IMR-90 (cell line): ENCODE data around the gene SNX7. TPM values are rescaled to one million over a fixed set of nuclear protein-coding genes. Genes with fewer than 3 reads are reported as not detected.
A peak's percentile ranks its signal among the peaks of the same experiment; 100 is the strongest.

Experiments
- ATAC-seq: fragments of 200-7000 bp; cut with Tn5 transposase; 2 replicates; pipeline ENCODE4 v1.9.1; 2020; ENCODE audit warnings: low read depth, mild to moderate bottlenecking, moderate library complexity
- BruUV-seq: library from RNA; stranded (reverse); fragments of 400-500 nt; replicated peaks from 2 replicates; lab custom pipeline; 2021; lab: Mats Ljungman, UMichigan
- CTCF ChIA-PET: fragments of 300-600 bp; formaldehyde crosslinking; extraction: SDS; loops from one replicate; lab custom pipeline; 2021; ENCODE audit warnings: antibody characterized with exemption; lab: Yijun Ruan, JAX
- POLR2A ChIA-PET: fragments of 300-600 bp; sonication (Branson Sonifier 250); formaldehyde crosslinking; loops from one replicate; lab custom pipeline; 2022; ENCODE audit warnings: antibody characterized with exemption; ENCODE audit not compliant: unreplicated experiment; lab: Charles Lee
- DNase-seq: peaks from one replicate; pipeline ENCODE4 v3.0.0; 2013
- H2AFZ ChIP-seq: replicated peaks from 2 replicates; pipeline ENCODE3; 2013; ENCODE audit warnings: low read length, mild to moderate bottlenecking; ENCODE audit not compliant: poor library complexity
- H2AK5ac ChIP-seq: 2 replicates; pipeline ENCODE4 v1.6.1; 2013; ENCODE audit warnings: low read depth, low read length, inconsistent platforms
- H2AK9ac ChIP-seq: replicated peaks from 2 replicates; pipeline ENCODE3; 2013; ENCODE audit warnings: mild to moderate bottlenecking, low read depth, low read length, moderate library complexity; ENCODE audit not compliant: poor library complexity
- H2BK120ac ChIP-seq: 2 replicates; pipeline ENCODE4 v1.6.1; 2013; ENCODE audit warnings: low read depth, low read length, inconsistent platforms
- H2BK15ac ChIP-seq: 3 replicates; pipeline ENCODE4 v1.6.1; 2013; ENCODE audit warnings: low read depth, low read length, inconsistent platforms
- H2BK20ac ChIP-seq: 2 replicates; pipeline ENCODE4 v1.6.1; 2013; ENCODE audit warnings: low read depth, mild to moderate bottlenecking, inconsistent platforms, low read length, moderate library complexity
- H2BK5ac ChIP-seq: 2 replicates; pipeline ENCODE4 v1.6.1; 2013; ENCODE audit warnings: mild to moderate bottlenecking, low read depth, low read length, inconsistent platforms; ENCODE audit not compliant: poor library complexity, severe bottlenecking
- H3K14ac ChIP-seq: replicated peaks from 2 replicates; pipeline ENCODE4 v1.6.1; 2013; ENCODE audit warnings: low read depth, low read length, inconsistent platforms
- H3K18ac ChIP-seq: 2 replicates; pipeline ENCODE4 v1.6.1; 2013; ENCODE audit warnings: low read depth, low read length, control low read depth
- H3K23ac ChIP-seq: 2 replicates; pipeline ENCODE4 v1.6.1; 2013; ENCODE audit warnings: low read depth, low read length, inconsistent platforms
- H3K27ac ChIP-seq: 2 replicates; pipeline ENCODE4 v1.5.1; 2013; ENCODE audit warnings: mild to moderate bottlenecking, control low read depth, low read length; ENCODE audit not compliant: insufficient read depth
- H3K27me3 ChIP-seq: 2 replicates; pipeline ENCODE4 v1.6.1; 2013; ENCODE audit warnings: low read length; ENCODE audit not compliant: control insufficient read depth, insufficient read depth
- H3K36me3 ChIP-seq: 2 replicates; pipeline ENCODE4 v1.6.1; 2013; ENCODE audit warnings: low read length, mixed read lengths; ENCODE audit not compliant: control insufficient read depth, insufficient read depth
- H3K4ac ChIP-seq: 2 replicates; pipeline ENCODE4 v1.6.1; 2013; ENCODE audit warnings: low read depth, low read length, inconsistent platforms
- H3K4me1 ChIP-seq: 2 replicates; pipeline ENCODE4 v1.6.1; 2013; ENCODE audit warnings: low read length, mixed read lengths; ENCODE audit not compliant: control insufficient read depth, insufficient read depth
- H3K4me2 ChIP-seq: 2 replicates; pipeline ENCODE4 v1.6.1; 2013; ENCODE audit warnings: low read depth, mild to moderate bottlenecking, control low read depth, low read length, moderate library complexity
- H3K4me3 ChIP-seq: 2 replicates; pipeline ENCODE4 v1.5.1; 2013; ENCODE audit warnings: low read depth, mild to moderate bottlenecking, control low read depth, low read length, moderate library complexity; ENCODE audit not compliant: insufficient read depth
- H3K56ac ChIP-seq: 2 replicates; pipeline ENCODE4 v1.6.1; 2013; ENCODE audit warnings: low read length, inconsistent platforms; ENCODE audit not compliant: insufficient read depth; ENCODE audit errors: extremely low read depth
- H3K79me1 ChIP-seq, 2 experiments: 2 replicates each; pipeline ENCODE4 v1.6.1; 2013; ENCODE audit warnings: low read length in 2 of 2, inconsistent platforms in 1 of 2, low read depth in 1 of 2
- H3K9ac ChIP-seq: 2 replicates; pipeline ENCODE4 v1.6.1; 2013; ENCODE audit warnings: low read depth, low read length, control low read depth
- H3K9me1 ChIP-seq: 2 replicates; pipeline ENCODE4 v1.6.1; 2013; ENCODE audit warnings: low read length, inconsistent platforms; ENCODE audit not compliant: insufficient read depth
- H3K9me3 ChIP-seq: 2 replicates; pipeline ENCODE4 v1.6.1; 2013; ENCODE audit warnings: low read length; ENCODE audit not compliant: control insufficient read depth, insufficient read depth
- H4K20me1 ChIP-seq: 2 replicates; pipeline ENCODE4 v1.6.1; 2013; ENCODE audit warnings: low read length, inconsistent platforms; ENCODE audit not compliant: insufficient read depth
- H4K5ac ChIP-seq: 2 replicates; pipeline ENCODE4 v1.6.1; 2013; ENCODE audit warnings: mild to moderate bottlenecking, low read depth, low read length, control low read depth
- H4K8ac ChIP-seq, 2 experiments: 2 replicates each; pipeline ENCODE4 v1.6.1; 2013; ENCODE audit warnings: low read depth in 2 of 2, low read length in 2 of 2, control low read depth in 1 of 2, inconsistent platforms in 1 of 2
- H4K91ac ChIP-seq: 2 replicates; pipeline ENCODE4 v1.6.1; 2013; ENCODE audit warnings: low read depth, low read length, inconsistent platforms; ENCODE audit not compliant: insufficient read depth
- BHLHE40 ChIP-seq: fragments of 150-350 bp; IDR thresholded peaks from 2 replicates; pipeline ENCODE4 v1.6.1; 2016; ENCODE audit warnings: mild to moderate bottlenecking, low read depth, low read length
- CEBPB ChIP-seq: IDR thresholded peaks from 2 replicates; pipeline ENCODE4 v1.6.1; 2012; ENCODE audit warnings: low read depth, low read length, improper control_type of control experiment
- ELK1 ChIP-seq: fragments of 150-350 bp; IDR thresholded peaks from 2 replicates; pipeline ENCODE4 v1.6.1; 2016; ENCODE audit warnings: low read depth, mild to moderate bottlenecking, low read length, moderate library complexity, borderline replicate concordance
- FOS ChIP-seq: fragments of 150-350 bp; IDR thresholded peaks from 2 replicates; pipeline ENCODE4 v1.6.1; 2016; ENCODE audit warnings: low read depth, low read length
- MAFK ChIP-seq: IDR thresholded peaks from 2 replicates; pipeline ENCODE4 v1.6.1; 2012; ENCODE audit warnings: low read depth, low read length, improper control_type of control experiment
- MAZ ChIP-seq: IDR thresholded peaks from 2 replicates; pipeline ENCODE4 v1.6.1; 2012; ENCODE audit warnings: low read depth, mild to moderate bottlenecking, low read length, improper control_type of control experiment, moderate library complexity, borderline replicate concordance
- MXI1 ChIP-seq: IDR thresholded peaks from 2 replicates; pipeline ENCODE4 v1.6.1; 2012; ENCODE audit warnings: low read depth, mild to moderate bottlenecking, low read length, moderate library complexity, borderline replicate concordance
- NFE2L2 ChIP-seq: fragments of 150-350 bp; IDR thresholded peaks from 2 replicates; pipeline ENCODE4 v1.6.1; 2016; ENCODE audit warnings: low read depth, mild to moderate bottlenecking, low read length
- POLR2A ChIP-seq: IDR thresholded peaks from 2 replicates; pipeline ENCODE4 v1.6.1; 2012; ENCODE audit warnings: mild to moderate bottlenecking, low read depth, low read length
- RAD21 ChIP-seq: IDR thresholded peaks from 2 replicates; pipeline ENCODE4 v1.6.1; 2012; ENCODE audit warnings: low read length, improper control_type of control experiment
- RCOR1 ChIP-seq: IDR thresholded peaks from 2 replicates; pipeline ENCODE4 v1.6.1; 2012; ENCODE audit warnings: mild to moderate bottlenecking, low read length, improper control_type of control experiment; ENCODE audit not compliant: insufficient replicate concordance
- RFX5 ChIP-seq: IDR thresholded peaks from 2 replicates; pipeline ENCODE4 v1.8.0; 2012; ENCODE audit warnings: low read depth, mild to moderate bottlenecking, low read length, moderate library complexity
- SMC3 ChIP-seq: fragments of 150-350 bp; IDR thresholded peaks from 2 replicates; pipeline ENCODE4 v1.6.1; 2016; ENCODE audit warnings: low read depth, mild to moderate bottlenecking, antibody characterized with exemption, low read length, moderate library complexity
- USF2 ChIP-seq: fragments of 150-350 bp; IDR thresholded peaks from 2 replicates; pipeline ENCODE4 v1.6.1; 2017; ENCODE audit warnings: mild to moderate bottlenecking, antibody characterized with exemption, low read length, low read depth
- WGBS, 2 experiments: methylation state at CpG; one replicate each; pipeline versions ENCODE4 v1.1.5 to v1.1.7; 2013; ENCODE audit warnings: missing lambda C conversion rate in 2 of 2; ENCODE audit not compliant: insufficient read length in 1 of 2; ENCODE audit errors: extremely low coverage in 2 of 2; 5-methylcytosine and 5-hydroxymethylcytosine counted together
- dilution Hi-C: fragments of 300-500 bp; cut with HindIII; formaldehyde crosslinking; loops from one replicate; pipeline ENCODE4 v1.14.3; 2018; ENCODE audit warnings: low sequenced_read_pairs; ENCODE audit not compliant: unreplicated experiment
- in situ Hi-C: fragments of 300-500 bp; cut with MboI; formaldehyde crosslinking; loops from 3 replicates; pipeline ENCODE4 v1.14.3; 2019; ENCODE audit warnings: low sequenced_read_pairs, inconsistent platforms, mixed read lengths
- intact Hi-C: fragments of 100-400 bp; cut with micrococcal nuclease; formaldehyde crosslinking; loops from 2 replicates; pipeline ENCODE4 v1.10.0; 2022
- polyA plus RNA-seq, 3 experiments: library from polyadenylated mRNA; depleted of rRNA; stranded (reverse); fragments of >200 nt; gene quantifications; 2 replicates each; pipeline ENCODE4 v1.2.3, GENCODE V29; 2012; ENCODE audit warnings: low replicate concordance in 1 of 3
- total RNA-seq: library from RNA; depleted of rRNA; stranded (reverse); fragments of >200 nt; gene quantifications from 2 replicates; pipeline ENCODE4 v1.2.3, GENCODE V29; 2012

The SNX7 gene
- total and polyA plus RNA-seq, 2 of the 4 experiments (the other 2 are of a cell fraction), result 22.5 to 24.4 TPM

DNA sequence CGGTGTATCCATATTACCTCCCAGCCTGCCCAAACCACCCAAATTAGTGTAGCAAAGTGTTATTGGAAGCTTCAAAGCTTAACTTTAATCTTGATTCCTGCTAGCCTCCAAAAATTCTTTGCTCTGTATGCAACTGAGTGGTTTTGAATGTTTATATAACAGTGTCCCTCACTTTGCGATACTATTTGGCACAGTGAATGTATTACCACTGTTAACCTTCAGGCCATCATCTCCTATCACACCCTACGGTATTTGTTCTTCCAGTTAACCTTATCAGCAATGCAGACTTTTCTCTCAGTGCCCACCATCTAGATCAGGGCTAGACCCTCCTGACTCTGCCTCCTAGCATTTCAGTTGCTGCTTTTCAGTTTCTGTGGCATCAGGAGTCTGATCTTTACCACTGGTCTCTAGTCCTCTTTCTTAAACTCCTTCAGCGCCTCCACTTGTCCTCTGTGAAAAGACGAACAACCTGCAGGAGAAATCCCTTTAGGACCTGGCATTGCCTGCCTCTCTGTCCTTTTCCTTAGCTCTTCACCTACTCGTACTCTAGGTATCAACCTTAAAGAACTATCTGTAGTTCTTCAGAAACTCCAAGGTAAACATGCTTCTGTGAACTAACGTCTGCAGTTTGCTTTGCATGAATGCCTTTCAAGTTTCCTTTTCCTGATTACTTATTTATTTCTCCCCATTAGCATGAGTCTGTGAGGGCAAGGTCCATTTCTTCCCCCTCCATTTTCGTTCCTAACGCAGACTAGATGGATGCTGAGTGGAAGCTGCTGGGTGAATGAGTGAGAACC is 71.7 kb downstream of the SNX7 start:
- no peaks in the 10 kb centered on the region for H3K4me1 ChIP-seq
- H3K4me3 ChIP-seq, result no peak overlapping the region
- H3K4me2 ChIP-seq, result no peak overlapping the region
- no peak overlapping the region for H2AK9ac ChIP-seq
- no peak overlapping the region for H3K9ac ChIP-seq
- no peaks in the 10 kb centered on the region for H4K20me1 ChIP-seq
- H4K91ac ChIP-seq, result no peak overlapping the region
- H3K4ac ChIP-seq, result no peak overlapping the region
- no peak overlapping the region for H3K56ac ChIP-seq
- H2AFZ ChIP-seq, result no peak overlapping the region
- H3K9me1 ChIP-seq, result no peaks in the 10 kb centered on the region
- no peak overlapping the region for H3K18ac ChIP-seq
- H3K27me3 ChIP-seq, result no peaks in the 10 kb centered on the region
- no TSS peak for BruUV-seq
- H3K14ac ChIP-seq, result no peak overlapping the region
- H2BK15ac ChIP-seq, result no peak overlapping the region
- TF ChIP-seq MXI1 (no peak), RFX5 (no peak), FOS (no peak), MAFK (no peak), CEBPB (no peak), MAZ (no peak), NFE2L2 (no peak), USF2 (no peak), POLR2A (no peak), RAD21 (no peak), ELK1 (no peak), RCOR1 (no peak), SMC3 (no peak), BHLHE40 (no peak)
- no peak overlapping the region for H2BK5ac ChIP-seq
- intact Hi-C loops, result no loop called here
- H3K27ac ChIP-seq, result no peak overlapping the region
- no peak overlapping the region for H2BK20ac ChIP-seq
- H3K23ac ChIP-seq, result no peak overlapping the region
- H3K79me1 ChIP-seq, result no peaks in the 10 kb centered on the region
- peak; percentile 65 for ATAC-seq
- H3K36me3 ChIP-seq, result no peaks in the 10 kb centered on the region
- ChIA-PET CTCF (no interaction called here), POLR2A (no interaction called here)
- dilution Hi-C loops, result no loop called here
- DNase-seq, result peak; percentile 18
- no peak overlapping the region for H4K8ac ChIP-seq
- 74% methylated on average over 3 of the region's 9 CpGs; no CpG with 5 or more reads in 1 of the 2 experiments for whole genome bisulfite sequencing, 2 experiments
- no peaks in the 10 kb centered on the region for H3K9me3 ChIP-seq
- in situ Hi-C loops, result no loop called here
- no peak overlapping the region for H2BK120ac ChIP-seq
- H2AK5ac ChIP-seq, result no peak overlapping the region
- no peak overlapping the region for H4K5ac ChIP-seq
